SK-N-SH (cell line): ENCODE results near the gene ADAMTS10. TPM values are rescaled to one million over a fixed set of nuclear protein-coding genes. Genes with fewer than 3 reads are reported as not detected.

Source experiments
- CTCF ChIA-PET: fragments of 300-600, 350-600 bp; formaldehyde crosslinking; extraction: SDS; loops from one replicate; lab custom pipeline; 2021; lab: Yijun Ruan, JAX
- POLR2A ChIA-PET: fragments of 350-600 bp; sonication (Branson Sonifier 250); formaldehyde crosslinking; extraction: SDS; loops from one replicate; lab custom pipeline; 2020; ENCODE audit warnings: antibody characterized with exemption, inconsistent platforms; lab: Yijun Ruan, JAX
- DNase-seq: peaks from one replicate; pipeline ENCODE4 v3.0.0; 2012
- H2AFZ ChIP-seq: fragments of 200-600 bp; sonication (generic); 2 replicates; pipeline ENCODE4 v1.8.1; 2016; ENCODE audit warnings: antibody characterized with exemption, mild to moderate bottlenecking, low read depth
- H3F3A ChIP-seq: fragments of 200-600 bp; sonication (generic); replicated peaks from 2 replicates; pipeline ENCODE3; 2016; ENCODE audit warnings: antibody characterized with exemption, mild to moderate bottlenecking; ENCODE audit not compliant: insufficient read depth
- H3K27ac ChIP-seq, 2 experiments: fragments of 200-500 bp in 1 of 2; fragments of 200-600 bp in 1 of 2; sonication (Bioruptor generic) in 1 of 2; sonication (generic), shearing (Covaris generic) in 1 of 2; 2 replicates each; pipeline versions ENCODE4 v1.5.1 to v1.6.1; 2014 to 2016; ENCODE audit warnings: low read depth in 2 of 2, inconsistent platforms in 1 of 2, low read length in 1 of 2, mild to moderate bottlenecking in 1 of 2, mixed read lengths in 1 of 2
- H3K27me3 ChIP-seq: fragments of 200-600 bp; sonication (generic), shearing (Covaris generic); 2 replicates; pipeline ENCODE4 v1.6.1; 2016; ENCODE audit warnings: mixed run types; ENCODE audit not compliant: insufficient read depth
- H3K36me3 ChIP-seq, 2 experiments: fragments of 200-500 bp in 1 of 2; fragments of 200-600 bp in 1 of 2; sonication (Bioruptor generic) in 1 of 2; sonication (generic) in 1 of 2; replicated peaks in 1 of 2; 2 replicates each; pipeline versions ENCODE3 to v1.5.1; 2014 to 2016; ENCODE audit warnings: low read length in 1 of 2, mild to moderate bottlenecking in 1 of 2; ENCODE audit not compliant: insufficient read depth in 2 of 2, control insufficient read depth in 1 of 2
- H3K4me1 ChIP-seq, 2 experiments: fragments of 200-500 bp in 1 of 2; fragments of 200-600 bp in 1 of 2; sonication (Bioruptor generic) in 1 of 2; sonication (generic), shearing (Covaris generic) in 1 of 2; 2 replicates each; pipeline versions ENCODE4 v1.5.1 to v1.6.1; 2014 to 2016; ENCODE audit warnings: low read depth in 1 of 2, low read length in 1 of 2, mixed run types in 1 of 2; ENCODE audit not compliant: insufficient read depth in 2 of 2, control insufficient read depth in 1 of 2
- H3K4me2 ChIP-seq: fragments of 200-600 bp; sonication (generic), shearing (Covaris generic); 2 replicates; pipeline ENCODE4 v1.6.1; 2017; ENCODE audit warnings: mixed run types
- H3K4me3 ChIP-seq, 2 experiments: fragments of 200-500 bp in 1 of 2; fragments of 200-600 bp in 1 of 2; sonication (Bioruptor generic) in 1 of 2; sonication (generic), shearing (Covaris generic) in 1 of 2; 2 replicates each; pipeline versions ENCODE4 v1.5.1 to v1.8.1; 2014 to 2016; ENCODE audit warnings: low read depth in 2 of 2, inconsistent platforms in 1 of 2, low read length in 1 of 2, mild to moderate bottlenecking in 1 of 2, mixed read lengths in 1 of 2, moderate library complexity in 1 of 2
- H3K79me2 ChIP-seq: fragments of 200-600 bp; sonication (generic); 2 replicates; pipeline ENCODE4 v1.8.1; 2017; ENCODE audit warnings: mild to moderate bottlenecking; ENCODE audit not compliant: insufficient read depth
- H3K9ac ChIP-seq: fragments of 200-600 bp; sonication (generic); 2 replicates; pipeline ENCODE4 v1.6.1; 2017; ENCODE audit warnings: mixed run types
- H3K9me2 ChIP-seq: fragments of 200-600 bp; sonication (generic); 2 replicates; pipeline ENCODE4 v1.6.1; 2017; ENCODE audit warnings: mixed run types
- H3K9me3 ChIP-seq: fragments of 200-600 bp; sonication (generic); 2 replicates; pipeline ENCODE4 v1.6.1; 2017; ENCODE audit warnings: mixed run types, mild to moderate bottlenecking, moderate library complexity
- H4K20me1 ChIP-seq: fragments of 200-600 bp; sonication (generic); 2 replicates; pipeline ENCODE4 v1.6.1; 2017; ENCODE audit warnings: mild to moderate bottlenecking, mixed run types; ENCODE audit not compliant: insufficient read depth
- CHD2 ChIP-seq: fragments of 150-350 bp; IDR thresholded peaks from 2 replicates; pipeline ENCODE4 v1.6.1; 2018; ENCODE audit warnings: low read length; ENCODE audit not compliant: partially characterized antibody
- ELF1 ChIP-seq: IDR thresholded peaks from 2 replicates; pipeline ENCODE4 v1.4.0; 2012
- EZH2phosphoT487 ChIP-seq: fragments of 200-600 bp; sonication (generic); IDR thresholded peaks from 2 replicates; pipeline ENCODE4 v1.6.1; 2017; ENCODE audit warnings: low read depth, mixed run types, mild to moderate bottlenecking, antibody characterized with exemption, moderate library complexity, borderline replicate concordance
- FOSL2 ChIP-seq: IDR thresholded peaks from 2 replicates; pipeline ENCODE4 v1.4.0; 2012; ENCODE audit warnings: low read depth, mild to moderate bottlenecking, moderate library complexity, borderline replicate concordance
- FOXM1 ChIP-seq: IDR thresholded peaks from 2 replicates; pipeline ENCODE4 v1.4.0; 2012; ENCODE audit warnings: low read depth, mild to moderate bottlenecking
- GATA2 ChIP-seq: sonication (generic); formaldehyde crosslinking; IDR thresholded peaks from 2 replicates; pipeline ENCODE4 v1.5.0; 2020; ENCODE audit warnings: mild to moderate bottlenecking, missing genetic modification reagents
- MEF2A ChIP-seq: IDR thresholded peaks from 2 replicates; pipeline ENCODE4 v1.4.0; 2012; ENCODE audit warnings: low read depth, borderline replicate concordance
- NFIC ChIP-seq: IDR thresholded peaks from 2 replicates; pipeline ENCODE4 v1.4.0; 2012; ENCODE audit warnings: borderline replicate concordance
- POLR2AphosphoS5 ChIP-seq: IDR thresholded peaks from 2 replicates; pipeline ENCODE4 v1.6.1; 2012; ENCODE audit warnings: low read depth, low read length
- RAD21 ChIP-seq: IDR thresholded peaks from 2 replicates; pipeline ENCODE4 v1.6.1; 2012; ENCODE audit warnings: mild to moderate bottlenecking, low read length
- YY1 ChIP-seq: IDR thresholded peaks from 2 replicates; pipeline ENCODE4 v1.4.0; 2012; ENCODE audit warnings: low read depth, mild to moderate bottlenecking
- WGBS: methylation state at CpG from one replicate; pipeline ENCODE4 v1.1.6; 2017; ENCODE audit warnings: low lambda C conversion rate; 5-methylcytosine and 5-hydroxymethylcytosine counted together
- polyA plus RNA-seq, 3 experiments: library from polyadenylated mRNA; depleted of rRNA; stranded (reverse); fragments of >200 nt; gene quantifications; 2 replicates each; pipeline ENCODE4 v1.2.3, GENCODE V29; 2012
- TF ChIP-seq, protein P1 (sequence below): IDR thresholded peaks from 2 replicates; pipeline ENCODE4 v1.6.1; 2012; ENCODE audit warnings: mild to moderate bottlenecking, low read depth, low read length, moderate library complexity
- TF ChIP-seq, protein P2 (sequence below): fragments of 150-350 bp; IDR thresholded peaks from 2 replicates; pipeline ENCODE4 v1.6.1; 2016; ENCODE audit warnings: mild to moderate bottlenecking, low read depth, low read length
- TF ChIP-seq, protein P3 (sequence below): fragments of 150-350 bp; IDR thresholded peaks from 2 replicates; pipeline ENCODE4 v1.6.1; 2017; ENCODE audit warnings: antibody characterized with exemption, low read length, low read depth, borderline replicate concordance

Gene ADAMTS10
- polyA plus RNA-seq, 1 of the 3 experiments (the other 2 are of a cell fraction), result 3.6 TPM

DNA sequence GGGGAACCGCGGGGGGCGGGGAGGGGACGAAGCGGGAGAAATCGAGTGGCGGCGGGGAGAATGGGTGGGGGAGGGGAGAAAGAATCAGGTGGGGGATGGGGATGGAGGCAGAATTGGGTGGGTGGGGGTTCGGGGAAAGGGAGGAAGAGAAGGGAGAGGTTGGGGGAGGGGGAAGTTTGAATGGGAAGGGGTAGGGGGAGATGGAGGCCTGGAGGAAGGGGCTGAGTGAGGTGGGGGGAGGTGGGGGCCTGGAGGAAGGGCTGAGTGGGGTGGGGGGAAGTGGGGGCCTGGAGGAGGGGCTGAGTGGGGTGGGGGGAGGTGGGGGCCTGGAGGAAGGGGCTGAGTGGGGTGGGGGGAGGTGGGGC, 403 bp upstream of the ADAMTS10 start:
- DNase-seq, result no peak
- H3K27ac ChIP-seq, result no peak overlapping the region
- H2AFZ ChIP-seq, result no peak overlapping the region; the same call in 1 of the 2 replicates
- WGBS, result 3% methylated on average over 9 of the region's 9 CpGs
- 0 out of 2 replicates have a peak, but pooled peaks cover under 1% of the 10 kb centered on the region for H3K27me3 ChIP-seq
- peaks cover 0 to 5% of the 10 kb centered on the region in 2 experiments; a peak in 2 of 4 replicates for H3K4me1 ChIP-seq
- CTCF ChIA-PET, result interaction anchor here (13.7 kb wide), 1 partner anchor 31 kb away, joined by 112 read pairs; the partner anchor contains the start of gene MYO1F
- no peaks in the 10 kb centered on the region for H3K36me3 ChIP-seq
- no peak for TF ChIP-seq CHD2
- TF ChIP-seq GATA2, result no peak
- no peak for TF ChIP-seq MEF2A
- TF ChIP-seq FOXM1, result no peak
- TF ChIP-seq YY1, result no peak
- no peak for TF ChIP-seq FOSL2
- TF ChIP-seq, protein P1, sequence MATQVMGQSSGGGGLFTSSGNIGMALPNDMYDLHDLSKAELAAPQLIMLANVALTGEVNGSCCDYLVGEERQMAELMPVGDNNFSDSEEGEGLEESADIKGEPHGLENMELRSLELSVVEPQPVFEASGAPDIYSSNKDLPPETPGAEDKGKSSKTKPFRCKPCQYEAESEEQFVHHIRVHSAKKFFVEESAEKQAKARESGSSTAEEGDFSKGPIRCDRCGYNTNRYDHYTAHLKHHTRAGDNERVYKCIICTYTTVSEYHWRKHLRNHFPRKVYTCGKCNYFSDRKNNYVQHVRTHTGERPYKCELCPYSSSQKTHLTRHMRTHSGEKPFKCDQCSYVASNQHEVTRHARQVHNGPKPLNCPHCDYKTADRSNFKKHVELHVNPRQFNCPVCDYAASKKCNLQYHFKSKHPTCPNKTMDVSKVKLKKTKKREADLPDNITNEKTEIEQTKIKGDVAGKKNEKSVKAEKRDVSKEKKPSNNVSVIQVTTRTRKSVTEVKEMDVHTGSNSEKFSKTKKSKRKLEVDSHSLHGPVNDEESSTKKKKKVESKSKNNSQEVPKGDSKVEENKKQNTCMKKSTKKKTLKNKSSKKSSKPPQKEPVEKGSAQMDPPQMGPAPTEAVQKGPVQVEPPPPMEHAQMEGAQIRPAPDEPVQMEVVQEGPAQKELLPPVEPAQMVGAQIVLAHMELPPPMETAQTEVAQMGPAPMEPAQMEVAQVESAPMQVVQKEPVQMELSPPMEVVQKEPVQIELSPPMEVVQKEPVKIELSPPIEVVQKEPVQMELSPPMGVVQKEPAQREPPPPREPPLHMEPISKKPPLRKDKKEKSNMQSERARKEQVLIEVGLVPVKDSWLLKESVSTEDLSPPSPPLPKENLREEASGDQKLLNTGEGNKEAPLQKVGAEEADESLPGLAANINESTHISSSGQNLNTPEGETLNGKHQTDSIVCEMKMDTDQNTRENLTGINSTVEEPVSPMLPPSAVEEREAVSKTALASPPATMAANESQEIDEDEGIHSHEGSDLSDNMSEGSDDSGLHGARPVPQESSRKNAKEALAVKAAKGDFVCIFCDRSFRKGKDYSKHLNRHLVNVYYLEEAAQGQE, result no peak
- TF ChIP-seq POLR2AphosphoS5, result no peak
- TF ChIP-seq, protein P2, sequence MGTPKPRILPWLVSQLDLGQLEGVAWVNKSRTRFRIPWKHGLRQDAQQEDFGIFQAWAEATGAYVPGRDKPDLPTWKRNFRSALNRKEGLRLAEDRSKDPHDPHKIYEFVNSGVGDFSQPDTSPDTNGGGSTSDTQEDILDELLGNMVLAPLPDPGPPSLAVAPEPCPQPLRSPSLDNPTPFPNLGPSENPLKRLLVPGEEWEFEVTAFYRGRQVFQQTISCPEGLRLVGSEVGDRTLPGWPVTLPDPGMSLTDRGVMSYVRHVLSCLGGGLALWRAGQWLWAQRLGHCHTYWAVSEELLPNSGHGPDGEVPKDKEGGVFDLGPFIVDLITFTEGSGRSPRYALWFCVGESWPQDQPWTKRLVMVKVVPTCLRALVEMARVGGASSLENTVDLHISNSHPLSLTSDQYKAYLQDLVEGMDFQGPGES, result no peak
- TF ChIP-seq RAD21, result no peak
- no peaks in the 10 kb centered on the region for H4K20me1 ChIP-seq
- H3K9me3 ChIP-seq, result no peaks in the 10 kb centered on the region
- H3F3A ChIP-seq, result no peaks in the 10 kb centered on the region
- H3K4me3 ChIP-seq, result peak overlapping the region; percentile 52 to 61
- H3K9me2 ChIP-seq, result no peaks in the 10 kb centered on the region
- H3K9ac ChIP-seq, result no peak overlapping the region
- POLR2A ChIA-PET, result no interaction called here
- no peaks in the 10 kb centered on the region for H3K79me2 ChIP-seq
- H3K4me2 ChIP-seq, result no peak overlapping the region

DNA sequence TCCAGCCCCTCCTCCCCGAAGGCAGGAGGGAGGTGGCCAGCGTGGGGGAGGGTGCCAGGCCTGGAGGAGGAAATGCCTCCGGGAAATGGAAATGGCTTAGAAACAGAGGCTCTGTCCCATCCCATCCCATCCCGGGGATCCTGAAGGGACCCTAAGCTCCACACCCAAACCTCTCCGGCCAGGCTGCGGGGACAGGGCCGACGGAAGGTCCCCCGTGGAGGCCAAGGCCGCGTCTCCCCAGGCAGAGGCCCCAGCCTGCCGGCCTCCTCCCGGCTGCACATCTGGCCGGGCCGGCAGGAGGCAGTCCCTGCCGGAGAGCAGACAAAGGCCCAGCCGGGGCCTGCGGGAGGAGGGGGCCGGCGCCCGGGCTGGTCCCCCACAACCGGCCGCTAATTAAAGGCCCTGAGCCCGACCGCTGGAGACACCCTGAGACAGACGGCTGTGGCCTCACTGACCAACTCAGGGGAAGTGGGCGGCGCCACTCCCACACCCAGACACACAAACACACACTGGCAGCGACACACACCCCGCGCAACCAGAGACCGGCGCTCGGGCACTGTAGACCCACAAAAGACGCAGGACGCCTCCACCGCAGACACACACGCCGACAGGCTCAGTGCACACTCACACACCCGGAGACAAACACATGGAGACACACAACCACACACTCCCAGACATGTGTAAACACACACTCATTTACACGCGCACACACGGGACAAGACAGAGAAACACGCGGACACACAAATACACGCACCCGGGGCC, 1.1 kb downstream of the ADAMTS10 start:
- WGBS, result 18% methylated on average over 16 of the region's 47 CpGs
- Histone ChIP-seq H3K27me3 (no peaks in the 10 kb centered on the region), H3K79me2 (no peaks in the 10 kb centered on the region), H3K9me3 (no peaks in the 10 kb centered on the region), H3K4me2 (peak overlapping the region; percentile 79), H2AFZ (peak overlapping the region; percentile 78), H3K27ac (peak overlapping the region; percentile 27 to 66; a peak in 3 of 4 replicates), H3K9ac (peak overlapping the region; percentile 62), H3K36me3 (no peaks in the 10 kb centered on the region), H3K9me2 (no peaks in the 10 kb centered on the region), H3K4me3 (peak overlapping the region; percentile 52 to 61), H3F3A (no peaks in the 10 kb centered on the region), H3K4me1 (peaks cover 0 to 5% of the 10 kb centered on the region in 2 experiments; a peak in 2 of 4 replicates), H4K20me1 (no peaks in the 10 kb centered on the region)
- ChIA-PET CTCF (no interaction called here), POLR2A (no interaction called here)
- TF ChIP-seq GATA2, result no peak
- TF ChIP-seq ELF1, result no peak
- TF ChIP-seq NFIC, result no peak
- TF ChIP-seq EZH2phosphoT487, result no peak
- no peak for TF ChIP-seq RAD21
- TF ChIP-seq, protein P3, sequence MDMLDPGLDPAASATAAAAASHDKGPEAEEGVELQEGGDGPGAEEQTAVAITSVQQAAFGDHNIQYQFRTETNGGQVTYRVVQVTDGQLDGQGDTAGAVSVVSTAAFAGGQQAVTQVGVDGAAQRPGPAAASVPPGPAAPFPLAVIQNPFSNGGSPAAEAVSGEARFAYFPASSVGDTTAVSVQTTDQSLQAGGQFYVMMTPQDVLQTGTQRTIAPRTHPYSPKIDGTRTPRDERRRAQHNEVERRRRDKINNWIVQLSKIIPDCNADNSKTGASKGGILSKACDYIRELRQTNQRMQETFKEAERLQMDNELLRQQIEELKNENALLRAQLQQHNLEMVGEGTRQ, result no peak
- DNase-seq, result peak; percentile 92
